ENCODE data around the gene PLEKHG4.

PLEKHG4 gene

DNA sequence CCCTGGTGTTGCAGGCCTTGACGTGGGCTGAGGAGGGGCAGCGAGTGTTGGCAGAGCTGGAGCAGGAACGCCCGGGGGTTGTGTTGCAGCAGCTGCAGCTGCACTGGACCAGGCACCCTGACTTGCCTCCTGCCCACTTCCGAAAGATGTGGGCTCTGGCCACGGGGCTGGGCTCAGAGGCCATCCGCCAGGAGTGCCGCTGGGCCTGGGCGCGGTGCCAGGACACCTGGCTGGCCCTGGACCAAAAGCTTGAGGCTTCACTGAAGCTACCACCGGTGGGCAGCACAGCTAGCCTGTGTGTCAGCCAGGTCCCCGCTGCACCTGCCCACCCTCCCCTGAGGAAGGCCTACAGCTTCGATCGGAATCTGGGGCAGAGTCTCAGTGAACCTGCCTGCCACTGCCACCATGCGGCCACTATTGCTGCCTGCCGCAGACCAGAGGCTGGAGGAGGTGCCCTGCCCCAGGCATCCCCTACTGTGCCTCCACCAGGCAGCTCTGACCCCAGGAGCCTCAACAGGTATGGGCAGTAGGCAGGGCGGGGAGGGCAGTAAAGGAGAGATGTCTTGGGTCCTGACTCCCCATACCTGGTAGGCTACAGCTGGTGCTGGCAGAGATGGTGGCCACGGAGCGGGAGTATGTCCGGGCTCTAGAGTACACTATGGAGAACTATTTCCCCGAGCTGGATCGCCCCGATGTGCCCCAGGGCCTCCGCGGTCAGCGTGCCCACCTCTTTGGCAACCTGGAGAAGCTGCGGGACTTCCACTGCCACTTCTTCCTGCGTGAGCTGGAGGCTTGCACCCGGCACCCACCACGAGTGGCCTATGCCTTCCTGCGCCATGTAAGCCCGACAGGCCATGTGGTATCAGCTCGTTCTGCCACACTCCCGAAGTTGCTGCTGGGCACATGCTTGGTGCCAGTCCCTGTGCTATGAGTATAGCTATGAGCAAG, 5.6 kb downstream of the PLEKHG4 start:
- no peak for DNase-seq (ENCODE audit: low read depth)

DNA sequence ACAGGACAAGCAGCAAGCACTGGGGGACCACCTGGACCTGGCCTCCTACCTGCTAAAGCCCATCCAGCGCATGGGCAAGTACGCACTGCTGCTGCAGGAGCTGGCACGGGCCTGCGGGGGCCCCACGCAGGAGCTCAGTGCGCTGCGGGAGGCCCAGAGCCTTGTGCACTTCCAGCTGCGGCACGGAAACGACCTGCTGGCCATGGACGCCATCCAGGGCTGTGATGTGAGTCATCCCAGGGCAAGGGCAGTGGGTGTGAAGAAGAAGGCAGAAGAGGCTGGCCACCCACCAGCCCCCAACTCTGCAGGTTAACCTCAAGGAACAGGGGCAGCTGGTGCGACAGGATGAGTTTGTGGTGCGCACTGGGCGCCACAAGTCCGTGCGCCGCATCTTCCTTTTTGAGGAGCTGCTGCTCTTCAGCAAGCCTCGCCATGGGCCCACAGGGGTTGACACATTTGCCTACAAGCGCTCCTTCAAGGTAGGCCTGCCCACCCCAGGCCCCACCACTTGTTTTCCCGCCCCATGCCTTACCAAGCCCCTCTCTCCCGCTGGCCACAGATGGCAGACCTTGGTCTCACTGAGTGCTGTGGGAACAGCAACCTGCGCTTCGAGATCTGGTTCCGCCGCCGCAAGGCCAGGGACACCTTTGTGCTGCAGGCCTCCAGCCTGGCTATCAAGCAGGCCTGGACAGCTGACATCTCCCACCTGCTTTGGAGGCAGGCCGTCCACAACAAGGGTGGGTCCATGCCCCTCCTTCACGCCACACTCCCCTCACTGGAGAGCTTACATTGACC, 7.3 kb downstream of the PLEKHG4 start:
- DNase-seq (ENCODE audit: low read depth), result no peak

DNA sequence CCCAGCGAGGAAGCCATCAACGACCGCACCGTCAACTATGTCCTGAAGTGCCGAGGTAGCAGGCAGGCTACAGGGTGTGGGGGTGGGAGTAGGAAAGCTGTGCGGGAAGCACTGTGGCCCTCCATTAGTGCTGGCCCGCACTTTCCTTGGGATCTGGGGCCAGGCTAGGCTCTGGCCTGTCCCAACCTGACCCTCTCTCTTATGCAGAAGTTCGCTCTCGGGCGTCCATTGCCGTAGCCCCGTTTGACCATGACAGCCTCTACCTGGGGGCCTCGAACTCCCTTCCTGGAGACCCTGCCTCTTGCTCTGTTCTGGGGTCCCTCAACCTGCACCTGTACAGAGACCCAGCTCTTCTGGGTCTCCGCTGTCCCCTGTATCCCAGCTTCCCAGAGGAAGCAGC, 8.6 kb downstream of the PLEKHG4 start:
- DNase-seq (ENCODE audit: low read depth), result no peak

DNA sequence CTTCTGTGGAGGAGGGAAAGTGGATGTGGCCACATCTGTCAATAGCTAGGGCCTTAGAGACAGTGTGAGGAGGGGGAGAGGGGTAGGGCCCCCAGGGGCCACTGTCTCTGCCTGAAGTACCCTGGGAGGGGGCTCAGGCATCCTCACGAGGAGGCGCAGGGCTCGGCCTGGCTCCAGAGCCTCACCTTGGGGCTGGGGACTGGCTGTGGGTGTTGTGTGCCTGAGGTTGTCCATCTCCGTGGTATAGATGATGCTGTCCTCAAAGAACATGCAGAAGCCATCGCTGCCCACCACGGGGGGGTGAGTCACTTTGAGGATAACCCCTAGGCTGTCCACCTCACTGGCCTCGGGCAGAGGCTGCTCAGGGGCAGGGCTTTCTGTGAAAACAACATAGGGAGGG, 12.1 kb downstream of the PLEKHG4 start:
- no peak for DNase-seq (ENCODE audit: low read depth)

DNA sequence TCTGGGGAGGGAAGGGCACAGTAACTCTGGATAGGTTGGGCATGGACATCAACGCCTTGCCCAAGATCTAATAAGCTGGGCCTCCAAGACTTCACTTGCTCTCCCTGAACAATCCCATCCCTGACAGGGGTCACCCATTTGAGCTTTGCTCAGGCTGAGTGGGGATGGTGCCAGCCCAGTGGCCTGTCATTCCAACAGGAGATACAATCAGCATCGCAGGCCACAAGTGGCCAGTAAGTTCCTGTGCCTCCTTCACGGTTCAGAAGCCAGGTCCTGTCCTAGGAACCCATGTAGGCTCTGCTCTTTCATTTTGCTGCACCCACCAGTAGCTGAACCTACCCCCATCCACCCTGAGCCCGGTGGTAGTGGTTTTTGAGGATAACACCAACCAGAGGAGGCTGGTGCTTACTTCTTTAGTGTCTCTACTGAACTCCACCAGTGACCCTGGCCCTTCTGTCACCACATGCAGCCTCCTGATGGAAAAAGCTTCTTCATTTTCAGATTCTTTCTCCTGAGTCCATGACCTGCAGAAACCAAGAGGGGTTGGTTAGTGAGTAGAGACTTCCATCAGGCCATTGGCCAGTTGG, 14.9 kb downstream of the PLEKHG4 start:
- no peak for DNase-seq (ENCODE audit: low read depth)

DNA sequence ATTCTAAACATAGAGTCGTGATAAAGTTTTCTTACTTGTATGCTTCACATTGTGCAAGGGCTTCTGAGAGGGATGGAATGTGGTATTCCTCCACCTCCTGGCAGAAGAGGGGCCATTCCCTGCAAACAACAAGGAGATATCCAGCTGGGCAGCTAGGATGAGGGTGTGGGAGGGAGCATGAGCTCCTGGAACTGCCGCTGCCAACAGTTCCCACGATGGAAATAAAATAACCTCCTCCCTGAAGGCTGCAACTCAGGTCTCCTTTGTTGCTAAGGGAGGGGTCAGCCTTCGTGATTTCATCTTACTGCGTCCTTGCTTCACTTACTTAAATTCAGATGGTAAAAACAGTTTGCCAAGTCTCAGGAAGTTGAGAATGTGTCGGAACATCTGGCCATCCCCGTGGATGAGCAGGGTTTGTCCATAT, 15.6 kb downstream of the PLEKHG4 start:
- DNase-seq (ENCODE audit: low read depth), result no peak

DNA sequence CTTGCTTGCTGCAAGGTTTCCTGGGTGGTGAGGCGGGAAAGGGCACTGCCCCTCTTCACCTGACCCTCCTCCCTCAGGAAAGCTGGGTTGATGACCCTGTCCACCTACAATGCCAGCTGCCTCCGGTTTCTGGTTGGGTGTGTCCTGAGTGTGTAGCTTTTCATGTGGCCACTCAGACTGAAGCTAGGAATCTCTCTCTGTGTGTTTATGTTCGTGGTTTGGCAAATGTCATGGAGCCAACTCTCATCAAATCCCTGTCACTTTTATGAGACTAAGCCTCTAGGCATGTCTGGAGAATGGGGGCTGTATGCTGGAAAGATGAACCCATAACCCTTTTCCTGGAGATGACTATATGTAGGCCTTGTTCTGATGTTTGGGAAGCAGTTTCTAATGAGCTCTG, 17.1 kb downstream of the PLEKHG4 start:
- DNase-seq (ENCODE audit: low read depth), result no peak

DNA sequence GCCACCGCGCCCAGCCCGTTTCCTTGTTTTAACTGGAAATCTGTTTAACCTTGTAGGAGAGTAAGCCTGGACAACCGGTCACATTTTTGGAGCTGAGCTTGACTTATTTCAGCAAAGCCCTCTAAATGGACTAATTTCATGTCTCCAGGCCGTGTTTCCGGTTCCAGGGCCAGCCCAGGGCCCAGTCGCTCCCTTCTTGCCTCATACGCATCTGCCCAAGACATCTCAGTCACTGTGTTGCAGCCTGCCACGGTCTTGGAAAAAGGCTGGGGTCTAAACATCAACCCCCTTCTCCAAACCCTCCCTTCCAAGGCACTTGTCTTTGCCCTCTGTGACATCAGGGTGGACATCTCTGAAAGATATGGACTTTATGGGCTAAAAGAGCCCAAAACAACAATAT, 18.9 kb downstream of the PLEKHG4 start:
- no peak for DNase-seq (ENCODE audit: low read depth)

DNA sequence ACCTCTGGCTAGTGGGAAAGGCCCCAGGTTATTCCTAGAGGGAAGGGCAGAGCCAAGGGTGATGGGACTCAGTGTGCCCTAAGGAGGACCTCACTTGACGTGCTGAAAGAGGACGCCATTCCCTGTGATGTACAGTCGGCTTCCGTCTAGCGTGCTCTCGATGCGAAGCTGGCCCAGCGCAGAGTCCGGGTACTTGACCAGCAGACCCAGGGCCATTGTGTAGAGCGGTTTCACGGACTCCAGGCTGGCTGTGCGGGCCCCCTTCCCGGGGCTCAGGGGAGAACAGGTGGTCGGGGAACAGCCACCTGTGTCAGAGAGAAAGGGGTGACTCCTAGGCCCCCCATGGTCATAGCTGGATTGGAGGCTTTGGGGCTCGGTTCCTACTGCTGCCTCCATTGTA, 19.9 kb downstream of the PLEKHG4 start:
- DNase-seq (ENCODE audit: low read depth), result no peak

DNA sequence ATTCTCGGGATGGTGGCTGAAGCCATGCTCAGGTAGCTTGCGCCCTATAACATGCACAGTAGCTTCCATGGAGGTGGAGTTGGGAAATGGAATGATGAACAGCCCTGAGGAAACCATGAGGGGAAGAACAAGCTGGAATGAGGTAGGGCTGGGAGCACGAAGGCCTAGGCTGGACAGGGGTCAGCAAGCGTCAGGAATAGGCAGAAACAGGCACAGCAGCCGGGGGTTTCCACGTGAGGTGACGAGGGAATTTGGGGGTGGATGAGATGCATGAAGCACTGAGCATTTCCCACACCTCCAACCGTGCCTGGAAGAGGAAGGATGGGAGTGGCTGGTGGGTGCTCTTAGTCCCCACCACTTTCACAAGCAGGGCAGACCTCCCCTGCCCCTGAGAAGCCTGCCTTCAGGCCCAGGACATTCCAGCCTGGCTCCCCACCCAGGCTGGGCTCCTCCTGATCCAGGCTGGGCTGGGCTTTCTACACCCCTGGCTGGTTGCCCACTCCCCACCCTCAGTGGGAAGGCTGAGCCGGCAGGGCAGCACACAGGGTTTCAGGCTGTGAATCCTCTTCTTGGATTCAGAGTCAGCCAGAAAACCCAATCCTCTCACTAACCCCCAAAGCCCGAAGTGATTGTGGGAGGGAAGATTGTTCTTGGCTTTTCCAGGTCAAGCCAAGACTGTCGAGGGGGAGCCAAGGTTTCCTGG, 21.9 kb downstream of the PLEKHG4 start:
- no peak for DNase-seq (ENCODE audit: low read depth)

DNA sequence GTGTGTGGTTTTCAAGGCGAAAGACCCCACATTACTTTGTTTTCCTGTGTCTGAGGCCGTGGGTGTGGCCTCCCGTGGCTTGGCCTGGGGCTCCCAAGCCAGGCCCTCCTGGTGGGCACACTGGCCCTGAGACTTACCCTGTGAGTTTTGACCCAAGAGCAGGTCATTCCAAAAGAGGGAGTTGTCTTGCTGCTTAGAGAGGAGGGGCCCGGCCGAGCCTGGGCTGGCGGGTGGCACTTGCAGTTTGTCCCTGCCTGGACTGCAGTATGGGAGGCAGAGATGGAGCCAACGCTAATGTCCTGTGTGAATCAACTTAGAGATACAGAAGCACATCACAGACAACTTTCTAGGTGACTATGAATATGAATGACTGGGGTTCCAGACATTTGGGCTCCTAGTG, 22.7 kb downstream of the PLEKHG4 start:
- DNase-seq (ENCODE audit: low read depth), result no peak

DNA sequence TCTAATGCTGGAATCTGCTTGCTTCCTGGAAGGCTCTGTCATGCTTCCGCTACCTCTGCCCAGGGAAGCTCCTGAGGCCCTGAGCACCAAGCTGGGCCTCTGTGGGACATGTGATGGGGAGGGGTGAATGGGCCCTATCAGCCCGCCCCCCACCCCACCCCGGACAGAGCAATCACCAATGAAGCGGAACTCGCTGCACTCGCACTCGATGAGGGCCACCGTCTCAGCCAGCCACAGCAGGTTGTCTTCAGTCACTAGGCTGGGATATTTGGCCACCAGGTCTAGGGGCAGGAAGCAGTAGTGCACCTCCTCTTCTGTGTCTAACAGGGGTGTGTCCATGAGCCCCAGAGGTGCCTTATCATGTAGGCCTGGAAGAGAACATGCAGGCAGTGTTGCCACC, 23.6 kb downstream of the PLEKHG4 start:
- DNase-seq (ENCODE audit: low read depth), result no peak

DNA sequence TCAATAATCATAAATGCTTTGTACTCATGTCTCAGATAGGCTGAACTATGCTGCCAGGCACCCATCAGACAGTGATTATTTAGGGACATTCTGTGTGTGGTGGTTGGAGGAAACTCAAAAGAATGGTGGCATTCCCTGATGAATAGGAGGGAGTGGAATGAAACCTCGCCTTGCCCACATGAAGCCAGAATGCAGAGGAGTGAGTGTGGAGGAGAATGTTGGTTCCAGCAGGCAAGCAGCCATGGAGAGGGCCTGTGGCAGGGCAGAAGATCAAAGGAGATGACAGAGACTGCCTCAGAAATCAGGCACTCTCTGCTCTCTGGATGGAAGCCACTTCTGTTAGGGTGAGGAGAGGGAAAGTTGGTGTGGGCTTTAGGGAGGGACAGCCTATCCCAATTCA, 24.7 kb downstream of the PLEKHG4 start:
- DNase-seq (ENCODE audit: low read depth), result no peak

DNA sequence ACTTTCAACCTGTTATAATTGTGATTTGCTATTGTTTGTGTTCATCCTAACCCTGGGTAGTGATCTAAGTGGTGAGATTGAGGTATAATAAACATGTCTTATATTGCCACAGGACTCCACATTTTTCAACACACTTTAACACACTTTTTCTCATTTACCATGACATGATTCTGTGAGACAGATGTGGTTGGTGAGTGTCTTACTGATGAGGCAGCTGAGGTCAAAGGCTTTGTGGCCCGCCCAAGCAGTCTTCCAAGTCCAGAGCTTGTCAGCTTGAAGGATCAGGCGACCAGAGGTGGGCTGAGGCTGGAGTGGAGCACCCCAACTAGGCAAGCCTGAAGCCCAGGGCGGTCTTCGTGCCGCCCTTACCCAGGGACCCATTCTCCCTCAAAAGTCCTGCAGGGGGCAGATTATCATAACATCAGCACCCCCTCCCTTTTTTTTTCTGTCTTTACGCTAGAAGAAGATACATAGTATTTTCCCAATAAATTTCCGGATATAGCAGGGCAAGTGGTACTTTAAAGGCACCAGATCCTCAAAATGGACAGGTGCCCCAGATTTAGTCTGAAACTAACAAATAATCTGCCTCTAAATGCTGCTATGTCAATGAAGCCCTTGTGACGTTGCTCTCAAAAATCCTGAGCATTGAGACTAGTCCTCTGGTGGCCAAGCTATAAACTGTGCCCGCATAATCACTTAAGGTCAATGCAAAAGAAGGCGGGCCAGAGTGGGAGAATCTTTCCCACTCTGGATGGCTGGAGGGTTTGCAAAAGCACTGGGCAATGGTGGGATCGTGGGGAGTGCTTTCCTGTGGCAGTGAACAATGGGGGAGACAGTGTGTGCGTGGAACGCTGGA, 26.1 kb downstream of the PLEKHG4 start:
- DNase-seq (ENCODE audit: low read depth), result no peak

DNA sequence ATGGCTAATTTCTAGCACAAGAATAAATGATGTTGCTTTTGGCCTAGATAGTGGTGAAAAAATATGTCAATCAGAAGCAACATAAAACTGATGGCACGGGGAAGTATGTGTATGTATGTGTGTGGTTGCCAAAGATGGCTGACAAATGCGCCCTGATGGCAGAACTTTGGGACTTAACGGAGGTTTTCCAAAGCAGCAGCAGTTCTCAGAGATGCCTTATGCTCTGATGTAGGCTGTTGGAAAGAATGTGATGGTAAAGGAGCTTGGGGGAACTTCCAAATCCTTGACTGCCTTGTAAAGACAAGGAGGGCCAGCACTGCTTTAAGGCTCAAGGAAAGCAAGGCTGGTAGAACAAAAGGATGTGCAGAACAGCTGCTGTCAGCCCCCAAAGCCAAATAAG, 31.2 kb downstream of the PLEKHG4 start:
- DNase-seq (ENCODE audit: low read depth), result no peak

DNA sequence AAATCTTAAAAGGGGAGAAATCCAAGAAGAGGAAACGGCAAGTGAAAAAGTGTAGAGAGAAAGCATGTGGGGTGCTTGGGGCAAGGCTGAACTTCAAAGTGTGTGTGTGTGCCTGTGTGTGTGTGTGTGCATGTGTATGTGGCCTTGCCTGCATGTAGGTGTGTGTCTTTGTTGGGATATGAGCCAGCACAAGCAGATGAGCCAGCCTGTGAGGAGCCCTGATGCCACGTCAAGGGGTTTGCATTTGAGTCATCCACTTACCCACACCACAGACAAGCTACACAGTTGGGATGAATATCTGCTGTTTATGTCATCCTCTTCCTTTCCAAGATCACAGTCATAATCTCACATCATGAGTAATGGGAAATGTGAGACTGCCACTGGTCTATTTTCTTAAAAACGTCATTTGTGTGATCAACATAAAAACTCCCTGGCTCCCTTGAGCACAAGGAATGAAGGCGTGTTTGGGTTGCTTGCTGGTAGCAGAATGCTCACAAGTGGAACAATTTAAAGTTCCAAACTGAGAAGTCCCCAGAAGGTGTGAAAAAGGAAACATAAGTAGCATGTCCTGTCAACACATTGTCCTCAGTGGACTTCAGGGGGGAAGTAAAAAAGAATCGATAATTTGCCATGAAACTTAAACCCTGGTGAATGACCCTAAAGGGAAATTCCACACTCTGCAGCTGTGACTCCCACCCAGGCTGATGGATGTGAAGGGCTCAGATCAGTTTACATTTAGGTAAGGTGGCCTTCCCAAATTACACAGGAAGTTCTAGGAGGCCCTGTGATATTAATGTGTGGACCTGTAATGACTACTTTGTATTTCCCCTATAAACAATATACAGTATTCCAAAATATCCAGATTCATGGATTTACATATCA, 32.5 kb downstream of the PLEKHG4 start:
- peak; percentile 80 for DNase-seq (ENCODE audit: low read depth)

DNA sequence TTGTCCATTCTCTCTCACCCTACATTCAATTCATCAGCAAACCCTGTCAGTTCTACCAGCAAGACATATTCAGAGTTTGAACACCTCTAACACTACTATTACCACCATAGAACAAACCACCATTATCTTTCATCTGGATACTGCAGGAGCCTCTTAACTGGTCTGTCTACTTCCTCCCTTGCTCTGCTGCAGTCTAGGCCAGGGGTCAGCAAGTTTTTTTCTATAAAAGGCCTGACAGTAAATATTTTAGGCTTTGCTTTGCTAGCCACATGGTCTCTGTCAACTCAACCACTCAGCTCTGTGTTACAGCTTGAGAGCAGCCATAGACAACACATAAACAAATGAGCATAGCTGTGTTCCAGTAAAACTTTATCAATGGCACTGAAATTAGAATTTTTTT, 33.4 kb downstream of the PLEKHG4 start:
- no peak for DNase-seq (ENCODE audit: low read depth)

DNA sequence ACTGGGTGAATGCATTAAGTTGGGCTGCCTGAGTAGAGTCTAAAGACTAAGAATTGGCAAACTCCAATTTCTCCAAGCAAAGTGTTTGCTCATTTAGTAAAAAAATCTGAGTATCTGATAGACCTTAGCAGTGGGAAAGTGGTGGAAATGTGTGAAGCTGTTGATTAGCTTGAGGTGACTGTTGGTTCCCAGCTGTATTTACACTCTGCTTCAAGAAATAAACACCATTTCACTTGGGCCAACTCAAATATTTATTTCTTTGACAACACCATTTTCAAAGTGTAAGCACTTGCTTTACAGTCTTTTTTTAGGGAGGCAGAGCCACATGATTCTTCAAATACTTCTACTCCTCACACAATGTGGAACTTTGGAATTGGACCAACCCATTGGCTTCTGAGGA, 38.5 kb downstream of the PLEKHG4 start:
- no peak for DNase-seq (ENCODE audit: low read depth)

DNA sequence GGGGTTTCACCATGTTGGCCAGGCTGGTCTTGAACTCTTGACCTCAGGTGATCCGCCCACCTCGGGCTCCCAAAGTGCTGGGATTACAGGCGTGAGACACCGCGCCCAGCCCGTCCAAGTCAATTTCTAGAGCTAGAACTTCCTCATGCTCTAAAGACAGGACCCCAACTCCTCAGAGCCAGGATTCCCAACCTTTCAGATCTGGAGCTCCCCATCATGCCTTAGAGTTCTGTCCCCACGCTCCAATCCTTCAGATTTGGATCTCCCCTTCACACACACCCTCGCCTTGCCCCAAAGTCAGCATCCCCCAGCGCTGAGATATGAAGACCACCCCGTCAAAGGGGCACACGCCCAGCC, 46.8 kb downstream of the PLEKHG4 start:
- DNase-seq (ENCODE audit: low read depth), result no peak
